ENCODE measurements around the gene SPRED1.
A peak's percentile ranks its signal among the peaks of the same experiment; 100 is the strongest.

Gene SPRED1

DNA sequence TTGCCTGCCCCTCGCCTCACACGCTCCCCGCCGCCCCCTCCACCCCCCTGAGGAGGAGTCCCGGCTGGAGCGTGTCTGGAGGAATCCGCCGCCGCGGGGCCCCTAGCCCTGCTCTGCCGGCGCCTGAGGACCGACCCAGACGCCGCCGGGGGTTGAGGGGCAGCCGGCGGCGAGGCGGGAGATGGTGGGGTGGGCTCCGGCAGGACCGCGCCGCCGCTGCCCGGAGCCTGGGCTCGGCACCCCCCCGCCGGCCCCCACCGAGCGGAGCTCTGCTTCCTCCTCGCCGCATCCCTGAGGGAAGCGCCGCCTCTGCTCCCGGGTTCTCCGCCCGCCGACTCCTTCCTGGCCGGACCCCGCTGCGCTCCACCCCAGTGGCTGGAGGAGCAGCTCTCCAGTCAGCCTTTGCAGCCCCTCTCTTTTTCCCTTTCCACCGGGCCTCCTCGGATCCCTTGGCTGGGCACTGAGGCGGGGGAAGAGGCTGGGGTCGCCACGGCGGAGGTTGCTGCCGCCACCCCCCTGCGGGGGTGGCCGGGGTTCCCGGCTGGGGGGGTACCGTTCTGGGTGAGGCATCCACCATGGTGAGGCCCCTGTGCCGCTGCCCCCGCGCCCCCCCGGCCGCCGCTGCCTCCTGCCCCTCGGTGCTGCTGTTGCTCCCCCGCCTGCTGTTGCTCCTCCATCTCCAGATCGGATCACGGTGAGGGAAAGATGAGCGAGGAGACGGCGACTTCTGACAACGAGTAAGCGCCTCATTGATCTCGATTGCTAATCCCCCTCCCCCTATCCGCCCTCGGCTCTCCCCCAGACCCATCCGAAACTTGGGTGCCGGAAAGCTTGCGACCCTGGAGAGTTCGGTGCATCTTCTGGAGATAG, at the start of gene SPRED1:
SPRED1 (plus strand) TSS at position 356 of the 870 bp plus-strand sequence; CDS start at position 706, 350 bp downstream.
- peak; percentile 64 for DNase-seq (ENCODE audit: low spot score)

DNA sequence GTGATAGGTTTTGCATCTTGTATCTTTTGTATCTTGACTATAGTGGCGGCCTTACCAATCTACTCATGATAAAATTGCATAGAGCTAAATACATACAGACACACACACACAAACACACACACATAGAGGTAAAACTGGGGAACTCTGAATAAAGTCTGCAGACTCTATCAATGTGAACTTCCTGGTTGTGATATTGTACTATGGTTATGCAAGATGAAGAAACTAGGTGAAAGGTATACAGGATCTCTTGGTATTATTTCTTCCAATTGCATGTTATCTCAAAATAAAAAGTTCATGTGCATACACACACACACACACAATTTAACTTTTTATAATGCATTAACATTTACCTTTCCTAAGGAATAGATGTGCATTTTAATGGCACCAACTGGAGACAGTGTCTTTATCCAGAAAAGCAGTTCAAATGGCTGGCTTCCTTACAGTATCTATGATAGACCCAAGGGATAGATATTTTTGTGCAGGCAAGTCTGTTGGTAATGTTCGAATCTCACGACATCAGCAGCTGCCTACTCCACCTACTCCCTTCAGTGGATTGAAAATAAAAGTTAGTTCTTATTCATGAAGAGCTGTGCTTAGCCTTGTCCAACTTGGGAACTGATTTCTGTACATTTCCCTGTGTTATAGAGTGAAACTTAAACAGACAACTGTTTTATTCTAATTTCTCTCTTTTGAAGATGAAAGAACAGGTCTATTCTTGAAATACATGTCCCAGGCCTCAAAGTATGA, 46.9 kb upstream of the SPRED1 start:
- DNase-seq (ENCODE audit: low spot score), result no peak

DNA sequence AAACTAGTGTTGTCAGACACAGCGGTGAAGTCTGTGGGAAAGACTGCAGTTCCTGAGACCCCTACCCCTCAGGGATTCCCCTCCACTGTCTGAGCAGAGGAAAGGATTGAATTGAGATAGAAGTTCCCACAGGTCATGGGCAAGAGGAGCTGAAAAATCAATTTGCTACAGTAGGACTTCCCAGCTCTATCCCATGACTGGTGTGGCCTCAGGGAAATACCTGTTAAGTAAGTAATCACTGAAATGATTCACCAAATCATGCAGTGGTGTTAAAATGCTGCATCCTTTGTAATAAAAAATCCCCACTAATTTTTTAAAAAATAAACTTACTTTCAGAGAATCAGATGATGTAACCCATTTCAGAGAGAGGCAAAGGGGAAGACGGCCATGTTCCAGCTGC, 45.0 kb upstream of the SPRED1 start:
- no peak for DNase-seq (ENCODE audit: low spot score)

DNA sequence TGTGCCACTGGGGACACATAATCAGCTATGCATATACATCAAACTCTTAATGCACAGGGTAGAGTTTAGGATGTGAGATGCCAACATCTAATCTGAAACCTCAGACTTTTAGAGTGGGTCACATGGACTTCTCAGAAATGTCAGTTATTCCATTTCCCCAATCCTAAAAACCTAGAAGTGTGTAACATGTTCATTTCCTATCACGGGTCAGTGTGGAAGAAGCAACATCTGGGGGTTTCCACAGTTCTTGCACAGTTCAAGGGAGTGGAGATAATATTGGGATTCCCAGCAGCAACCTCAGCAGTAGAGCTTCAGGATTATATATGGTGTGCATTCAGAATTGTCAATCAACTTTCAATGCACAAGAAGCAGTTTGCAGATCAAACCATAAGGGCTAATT, 44.4 kb upstream of the SPRED1 start:
- no peak for DNase-seq (ENCODE audit: low spot score)

DNA sequence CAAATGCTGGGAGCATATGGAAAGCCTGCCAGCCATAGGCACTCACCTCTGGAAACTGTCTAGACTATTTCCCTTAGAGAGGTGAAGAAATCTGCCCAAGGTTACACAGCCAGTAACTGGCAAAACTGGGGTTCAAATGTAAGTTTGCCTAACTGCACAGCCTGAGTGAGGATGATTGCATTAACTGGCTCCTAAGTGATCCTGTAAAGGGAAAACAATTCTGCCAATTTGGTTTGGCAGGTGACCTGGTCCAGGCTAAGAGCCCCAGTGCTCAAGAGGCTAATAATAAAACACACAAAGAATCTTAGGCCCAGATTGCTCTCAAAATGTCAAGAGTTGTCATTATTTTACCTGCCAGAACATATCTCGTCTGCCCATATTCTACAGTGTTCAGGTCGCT, 43.9 kb upstream of the SPRED1 start:
- no peak for DNase-seq (ENCODE audit: low spot score)

DNA sequence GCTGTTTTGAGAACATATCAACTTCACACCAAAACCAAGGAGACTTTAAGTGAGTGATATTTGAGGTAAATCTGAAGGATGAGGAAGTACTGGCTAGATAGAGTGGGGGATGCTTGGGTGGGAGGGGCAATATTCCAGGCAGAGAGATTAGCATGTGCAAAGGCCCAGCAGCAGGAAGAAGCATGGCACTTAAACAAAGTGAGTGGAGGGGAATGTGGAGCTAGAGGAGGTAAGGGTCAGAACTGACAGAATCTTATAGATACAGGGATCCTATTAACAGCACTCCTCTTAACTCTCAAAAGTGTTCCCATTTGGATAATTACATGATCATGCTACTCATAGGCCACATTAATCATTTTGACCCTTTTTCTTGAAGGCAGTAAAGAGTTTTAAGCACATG, 41.4 kb upstream of the SPRED1 start:
- no peak for DNase-seq (ENCODE audit: low spot score)

DNA sequence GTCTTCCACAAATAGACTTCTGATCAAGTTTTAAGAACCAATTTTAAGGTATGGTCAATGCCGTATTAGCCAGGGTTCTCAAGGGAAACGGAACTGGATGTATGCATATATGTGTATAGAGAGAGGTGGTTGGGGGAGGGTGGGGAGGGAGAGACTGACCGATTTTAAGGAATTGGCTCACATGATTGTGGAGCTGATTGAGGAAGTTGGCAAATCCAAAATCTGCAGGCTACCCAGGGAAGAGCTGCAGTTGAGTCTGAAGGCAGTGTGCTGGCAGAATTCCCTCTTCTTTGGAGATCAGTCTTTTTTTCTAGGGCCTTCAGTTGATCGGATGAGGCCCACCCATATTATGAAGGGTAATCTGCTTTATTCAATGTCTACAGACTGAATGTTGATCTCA, 40.8 kb upstream of the SPRED1 start:
- DNase-seq (ENCODE audit: low spot score), result no peak

DNA sequence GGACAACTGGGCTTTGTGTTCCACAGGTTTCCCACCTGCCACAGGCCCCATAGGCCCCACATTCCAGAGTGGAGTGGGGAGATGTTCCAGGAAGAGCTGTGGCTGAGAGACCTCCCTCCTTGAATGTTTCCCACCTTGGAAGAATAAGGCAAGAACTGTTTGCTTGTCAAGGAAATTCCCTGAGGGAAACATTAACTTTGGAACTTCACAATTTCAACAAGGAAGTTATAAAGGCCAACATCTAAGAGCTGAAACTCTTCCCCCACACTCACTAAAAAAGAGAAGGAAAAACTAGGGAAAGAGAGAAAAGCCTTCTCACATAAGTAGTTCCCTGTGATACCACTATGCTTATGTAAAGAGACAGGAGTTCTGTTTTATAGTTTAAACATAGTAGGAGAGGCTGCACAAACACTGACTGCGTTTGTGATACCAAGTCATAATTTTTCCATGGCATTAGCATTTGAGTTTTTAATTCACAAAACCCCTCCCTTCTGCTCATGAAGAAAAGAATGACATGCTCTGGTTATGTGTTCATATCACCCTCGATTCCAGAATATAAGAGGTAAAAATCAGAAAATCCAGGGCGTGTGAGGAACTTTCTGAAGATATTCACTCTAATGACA, 39.8 kb upstream of the SPRED1 start:
- no peak for DNase-seq (ENCODE audit: low spot score)

DNA sequence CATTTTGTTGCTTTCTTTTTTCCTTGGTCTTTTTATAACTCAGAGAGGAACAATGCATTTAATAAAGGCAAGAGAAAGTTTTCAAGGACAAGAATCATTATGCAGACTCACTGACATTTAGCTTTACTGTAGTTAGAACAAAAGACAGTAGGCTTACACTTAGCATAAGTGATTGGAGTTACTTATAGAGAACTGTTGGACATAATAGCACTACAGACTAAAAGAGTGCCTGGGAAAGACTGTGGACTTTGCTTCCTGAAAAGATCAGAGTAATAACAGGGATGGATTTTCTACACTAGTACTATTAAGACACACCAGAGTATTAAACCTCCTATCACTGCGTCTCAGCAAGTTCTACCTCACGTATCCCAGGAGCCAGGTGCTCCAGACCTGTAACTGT, 39.3 kb upstream of the SPRED1 start:
- DNase-seq (ENCODE audit: low spot score), result no peak

DNA sequence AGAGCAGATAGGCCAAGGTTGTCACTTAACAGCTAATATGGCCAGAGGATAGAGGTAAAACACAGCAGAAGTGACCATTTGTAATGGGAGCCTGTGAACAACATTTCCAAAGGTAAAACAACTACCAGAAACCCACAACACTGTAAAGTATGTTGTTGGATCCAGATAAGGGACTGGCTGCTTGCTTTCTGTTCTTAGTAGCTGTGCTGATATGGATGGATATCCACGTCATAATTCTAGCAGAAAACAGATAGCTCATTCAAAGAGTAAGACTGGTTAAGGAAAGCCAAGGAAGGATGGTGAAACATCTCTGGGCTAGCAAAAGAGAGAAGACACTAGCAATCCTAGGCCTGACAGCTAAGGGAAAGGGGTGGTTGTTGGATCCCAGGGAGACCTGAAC, 36.9 kb upstream of the SPRED1 start:
- DNase-seq (ENCODE audit: low spot score), result no peak

DNA sequence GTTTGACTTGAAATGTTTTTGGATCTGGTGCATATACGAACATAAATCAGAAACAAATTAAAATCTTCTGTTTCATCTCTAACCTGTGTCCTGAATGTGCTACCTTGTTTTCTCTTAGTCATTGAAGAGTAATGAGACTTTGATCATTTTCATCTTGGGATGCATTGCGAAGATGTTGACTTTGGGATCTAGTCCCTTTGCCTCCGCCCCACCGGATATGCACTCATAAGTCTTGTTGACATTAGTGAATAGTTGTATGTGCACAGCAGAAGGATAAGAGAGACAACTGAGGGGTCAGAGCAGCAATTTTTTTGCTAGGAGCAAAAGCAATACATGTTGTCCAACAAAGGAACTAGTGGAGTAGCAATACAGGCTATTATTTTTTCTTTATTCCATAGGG, 35.9 kb upstream of the SPRED1 start:
- peak; percentile 14 for DNase-seq (ENCODE audit: low spot score)

DNA sequence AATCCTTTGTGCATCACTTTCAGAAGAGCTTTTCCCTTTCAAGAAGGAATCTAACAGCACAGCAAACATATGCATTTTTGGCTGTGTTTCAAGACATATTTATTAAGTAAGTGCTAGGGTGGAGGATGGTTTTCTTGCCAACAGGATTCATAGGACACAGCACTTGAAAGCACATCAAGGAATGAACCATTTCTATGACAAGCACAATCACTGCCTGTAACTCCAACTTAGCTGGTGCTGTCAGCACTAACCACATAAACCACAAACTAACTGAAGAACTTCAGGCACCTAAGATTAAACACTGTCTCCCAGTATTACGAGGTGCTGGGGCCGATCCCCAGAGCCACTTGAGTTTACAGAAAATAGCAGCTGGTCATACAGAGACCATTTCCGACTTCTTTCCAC, 35.4 kb upstream of the SPRED1 start:
- peak; percentile 26 for DNase-seq (ENCODE audit: low spot score)

DNA sequence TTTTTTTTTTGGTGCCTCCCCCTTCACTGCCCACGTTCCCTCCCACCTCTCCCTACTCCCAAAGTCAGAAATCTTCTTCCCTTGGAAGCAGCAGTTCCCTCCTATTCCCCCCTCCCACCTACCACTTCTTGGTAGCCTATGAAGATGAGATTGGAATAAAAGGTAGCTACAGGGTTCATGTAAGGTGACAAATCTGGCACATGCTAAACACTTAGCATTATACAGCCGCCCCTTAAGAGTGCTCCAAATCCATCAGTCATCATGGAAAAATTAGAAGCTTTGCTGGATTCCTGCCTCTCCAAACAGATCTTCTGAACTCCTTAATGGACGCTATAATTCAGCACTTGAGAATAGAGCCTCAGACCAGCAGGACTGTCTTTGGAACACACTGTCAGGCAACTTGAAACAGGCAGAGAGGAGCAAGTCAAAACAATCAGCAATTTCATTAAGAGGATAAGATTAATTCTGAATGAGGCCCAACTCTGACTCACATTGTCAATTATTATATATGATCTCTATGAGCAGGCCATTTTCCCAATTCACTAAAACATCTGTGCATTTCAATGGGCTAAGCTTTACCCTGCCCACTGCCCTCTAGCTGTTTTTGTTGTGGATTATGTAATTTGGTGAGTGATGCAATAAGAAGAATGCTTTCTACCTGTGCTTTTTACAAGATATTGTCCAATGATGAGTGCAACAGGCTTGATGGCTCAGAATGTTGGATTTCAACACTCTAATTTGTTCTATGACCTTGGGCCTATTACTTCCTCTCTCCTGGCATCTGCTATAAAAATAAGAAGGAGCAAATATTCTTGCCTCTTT, 34.6 kb upstream of the SPRED1 start:
- DNase-seq (ENCODE audit: low spot score), result no peak

DNA sequence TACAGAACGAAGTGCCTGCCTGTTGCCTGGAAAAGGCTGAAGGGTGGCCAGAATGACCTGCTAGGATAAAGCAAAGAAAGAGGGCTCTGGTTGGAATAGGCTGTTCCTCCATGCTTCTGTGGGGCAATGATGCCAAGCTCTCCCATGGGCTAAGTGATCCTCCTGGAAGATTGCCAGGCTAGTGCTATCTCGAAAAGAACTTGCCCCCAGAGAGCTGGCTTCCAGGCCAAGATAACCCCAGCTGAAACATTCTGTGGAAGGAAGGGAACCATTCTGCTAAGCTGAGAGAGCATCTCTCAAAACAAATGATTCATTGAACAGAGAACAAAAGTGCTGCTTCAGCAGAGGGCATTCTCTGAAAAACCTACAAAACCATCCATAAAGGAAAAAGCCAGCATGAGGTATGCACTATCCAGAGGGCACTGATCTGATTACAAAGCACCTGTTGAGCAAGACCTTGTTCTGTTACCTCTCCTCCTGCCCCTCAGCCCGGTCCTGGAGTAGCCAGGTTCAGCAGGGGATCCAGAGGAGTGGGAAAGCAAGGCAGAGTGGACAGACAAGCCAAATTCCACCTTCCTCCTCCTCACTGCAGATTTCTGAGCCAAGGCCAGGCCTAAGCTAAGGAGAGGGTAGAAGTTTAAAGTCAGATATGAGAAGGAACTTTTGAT, 31.9 kb upstream of the SPRED1 start:
- no peak for DNase-seq (ENCODE audit: low spot score)

DNA sequence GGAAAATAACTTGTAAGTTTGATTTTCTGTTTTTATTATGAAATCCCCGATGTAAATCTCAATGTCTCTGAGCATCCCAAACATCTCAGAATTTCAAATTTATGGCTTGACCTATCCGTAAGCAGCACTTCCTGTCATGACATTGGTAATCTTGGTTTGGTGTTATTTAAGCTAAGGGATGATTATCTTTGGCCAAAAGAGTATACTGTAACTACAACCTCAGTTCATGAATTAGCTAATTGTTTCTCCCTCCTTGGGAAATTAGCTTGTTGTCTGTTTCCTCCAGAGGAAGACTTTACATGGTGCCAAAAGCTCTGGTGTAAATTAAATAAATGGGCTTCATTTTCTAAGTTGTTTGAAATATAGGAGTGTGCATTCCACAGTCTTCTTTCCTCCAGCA, 28.1 kb upstream of the SPRED1 start:
- no peak for DNase-seq (ENCODE audit: low spot score)

DNA sequence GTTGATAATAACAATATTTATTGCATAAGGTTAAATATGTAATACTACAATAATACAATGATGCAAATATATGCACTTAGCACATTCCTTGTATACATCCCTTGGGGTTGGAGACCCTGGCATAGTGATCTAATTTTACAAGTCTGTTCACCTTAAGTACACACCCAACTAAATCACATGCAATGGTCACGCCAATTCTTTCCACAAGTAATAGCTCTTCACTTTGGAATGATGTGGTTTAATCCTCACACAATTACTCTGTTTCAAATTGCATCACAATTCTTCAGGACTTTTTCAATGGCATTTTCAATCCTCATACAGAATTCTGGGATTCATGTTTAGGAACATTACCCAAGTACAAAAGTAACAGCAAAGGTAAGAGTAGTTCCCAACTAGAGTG, 27.3 kb upstream of the SPRED1 start:
- DNase-seq (ENCODE audit: low spot score), result no peak

DNA sequence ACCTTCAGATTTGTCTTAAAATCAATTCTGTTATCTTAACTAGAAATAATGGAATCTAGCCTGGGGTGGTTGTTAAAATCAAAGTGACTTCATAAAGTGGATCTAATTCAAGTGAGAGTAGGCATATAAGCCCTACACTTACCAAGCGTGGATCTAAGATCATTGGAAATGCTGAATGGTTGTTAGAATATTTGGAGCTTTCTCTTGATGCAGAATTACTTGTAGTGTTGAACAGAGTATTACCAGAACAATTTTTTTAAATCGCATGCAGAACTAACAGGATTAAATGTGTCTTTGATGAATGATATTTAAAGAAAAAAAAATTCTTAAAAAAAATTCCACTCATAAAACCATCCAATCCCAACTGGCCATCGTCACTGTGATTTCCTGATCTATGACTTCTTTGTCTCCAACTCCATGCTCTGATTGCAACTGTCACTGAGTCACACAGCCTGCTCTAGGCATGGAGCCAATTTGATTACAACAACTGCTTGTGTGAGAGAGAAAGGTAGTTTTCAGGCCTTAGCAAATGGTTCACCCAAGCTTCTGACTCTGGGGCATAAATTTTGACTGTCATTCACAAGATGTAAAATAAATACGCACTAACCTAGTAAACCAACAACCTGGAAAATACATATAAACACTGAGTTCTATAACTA, 25.9 kb upstream of the SPRED1 start:
- DNase-seq (ENCODE audit: low spot score), result peak; percentile 48

DNA sequence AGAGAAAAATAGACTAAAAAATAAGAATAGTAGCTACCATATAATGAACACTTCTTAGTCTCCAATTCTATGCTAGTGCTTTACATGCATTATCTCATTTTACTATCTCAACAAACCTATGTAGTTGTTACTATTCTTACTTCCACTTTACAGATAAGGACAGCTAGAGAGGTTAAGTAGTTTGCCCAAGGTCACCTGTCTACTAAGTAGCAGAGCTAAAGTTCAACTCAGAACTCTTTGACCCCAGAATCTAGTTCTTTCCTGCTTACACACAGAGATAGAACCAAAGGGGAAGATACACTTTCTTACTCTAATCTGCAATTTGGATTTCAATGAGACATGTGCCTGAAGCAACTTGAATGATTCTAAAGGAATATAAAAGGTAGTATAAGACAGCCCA, 24.7 kb upstream of the SPRED1 start:
- no peak for DNase-seq (ENCODE audit: low spot score)

DNA sequence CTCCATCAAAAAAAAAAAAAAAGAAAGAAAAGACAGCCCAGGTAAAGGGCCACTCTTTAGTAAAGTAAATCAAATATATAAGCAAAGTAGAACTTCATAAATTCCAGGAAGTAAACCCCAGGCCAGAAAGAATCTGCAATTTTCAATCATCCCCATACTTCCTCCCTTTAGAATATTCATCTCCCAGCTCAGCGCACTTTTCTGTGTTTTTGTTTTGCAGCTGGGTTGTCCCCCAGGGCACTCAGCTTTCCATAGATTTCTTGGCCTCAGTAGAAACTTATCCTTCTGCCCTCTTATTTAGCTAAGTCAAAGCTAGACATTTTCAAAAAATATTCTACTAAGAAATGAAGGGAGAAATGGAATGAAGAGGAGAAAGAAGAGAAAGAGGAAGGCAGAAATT, 24.0 kb upstream of the SPRED1 start:
- no peak for DNase-seq (ENCODE audit: low spot score)

DNA sequence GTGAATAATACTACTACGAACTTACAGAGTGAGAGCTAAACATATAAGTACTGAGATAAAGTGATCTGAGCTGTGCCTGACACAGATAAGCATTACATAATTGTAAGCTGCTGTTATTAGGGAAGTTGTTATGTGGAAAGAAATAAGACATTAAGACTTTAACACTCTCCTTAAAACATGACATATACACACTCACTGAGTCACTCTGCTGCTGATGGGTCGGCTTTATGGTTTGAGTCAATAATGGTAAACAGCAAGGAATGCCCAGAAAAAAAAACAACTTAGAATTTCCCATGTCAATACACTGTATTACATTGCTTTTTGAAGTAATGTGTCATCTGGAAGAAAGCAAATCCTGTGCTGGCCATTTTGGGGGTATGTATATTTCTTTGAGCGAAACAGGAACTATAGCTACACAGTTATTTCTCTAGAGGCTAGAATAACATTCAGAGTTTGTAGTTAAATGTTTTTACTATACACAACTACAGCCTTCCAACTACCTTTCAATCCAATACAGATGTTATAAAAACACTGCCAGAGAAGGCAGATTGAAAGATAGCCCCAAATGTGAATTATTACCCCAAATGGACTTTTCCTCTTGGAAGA, 22.8 kb upstream of the SPRED1 start:
- no peak for DNase-seq (ENCODE audit: low spot score)

DNA sequence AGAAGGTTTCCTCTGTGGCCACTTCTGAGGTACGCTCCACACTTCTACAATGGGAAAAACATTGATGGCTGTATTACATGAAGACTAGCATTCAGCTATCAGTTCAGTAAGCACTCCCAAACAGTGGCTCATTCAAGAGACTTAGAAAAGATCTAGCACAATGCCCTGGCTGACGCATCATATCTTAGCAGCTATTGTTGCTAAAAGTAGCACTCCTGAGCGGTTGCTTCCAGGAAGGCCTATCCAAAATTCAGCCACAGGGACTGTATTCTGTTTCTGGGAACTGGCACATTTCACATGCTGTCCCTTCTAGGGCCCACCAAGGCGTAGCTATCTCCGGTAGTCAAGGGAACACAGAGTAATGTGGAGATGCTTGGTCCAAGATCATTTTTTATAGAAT, 21.2 kb upstream of the SPRED1 start:
- DNase-seq (ENCODE audit: low spot score), result no peak

Measured in hepatic stellate cell (primary cell).